ENCODE data around the gene SNN. TPM values are rescaled to one million over a fixed set of nuclear protein-coding genes. Genes with fewer than 3 reads are reported as not detected.
A peak's percentile ranks its signal among the peaks of the same experiment; 100 is the strongest.

SNN gene
- total RNA-seq, 2 experiments from 2014 or later = 6.0 to 7.2 TPM

GRCh38 chr16:11675561-11676511, 7.6 kb downstream of the SNN start:
- H3K27me3 Mint-ChIP-seq = no peaks in the 10 kb centered on the region
- H3K4me1 Mint-ChIP-seq = peaks cover 84% of the 10 kb centered on the region
- POLR2A ChIA-PET = no interaction called here
- peaks cover 26% of the 10 kb centered on the region for H3K36me3 Mint-ChIP-seq (ENCODE audit: low read depth)
- ATAC-seq (peak; percentile 74), DNase-seq (peak; percentile 66)
- peak overlapping the region; percentile 31 for H3K27ac Mint-ChIP-seq
- intact Hi-C loops (cut with DNase I, micrococcal nuclease) = no loop called here
- CTCF ChIA-PET = interaction anchor here (0.6 to 1.0 kb wide), 3 partner anchors 35 to 210 kb away, joined by 3 read pairs; no protein-coding TSS in a partner anchor
- no peaks in the 10 kb centered on the region for H3K9me3 Mint-ChIP-seq (ENCODE audit: low read depth)
- H3K4me3 Mint-ChIP-seq = no peak overlapping the region

- H3K4me3 Mint-ChIP-seq = no peak overlapping the region
- DNase-seq (no peak), ATAC-seq (no peak)
- no peak overlapping the region for H3K27ac Mint-ChIP-seq
- ChIA-PET CTCF (interaction anchor here (0.6 kb wide), 1 partner anchor 209 kb away, joined by 3 read pairs; no protein-coding TSS in a partner anchor), POLR2A (no interaction called here)
- peaks cover 30% of the 10 kb centered on the region for H3K36me3 Mint-ChIP-seq (ENCODE audit: low read depth)
- peaks cover 84% of the 10 kb centered on the region for H3K4me1 Mint-ChIP-seq
- intact Hi-C loops (cut with DNase I, micrococcal nuclease) = no loop called here
- no peaks in the 10 kb centered on the region for H3K9me3 Mint-ChIP-seq (ENCODE audit: low read depth)
- no peaks in the 10 kb centered on the region for H3K27me3 Mint-ChIP-seq
Observed at GRCh38 chr16:11676799-11677198, 8.5 kb downstream of the SNN start.

GRCh38 chr16:11677451-11677951, 9.2 kb downstream of the SNN start:
- H3K27me3 Mint-ChIP-seq = no peaks in the 10 kb centered on the region
- intact Hi-C loops (cut with DNase I, micrococcal nuclease) = no loop called here
- POLR2A ChIA-PET = no interaction called here
- no peak for DNase-seq
- no peaks in the 10 kb centered on the region for H3K9me3 Mint-ChIP-seq (ENCODE audit: low read depth)
- no peak for ATAC-seq
- peaks cover 84% of the 10 kb centered on the region for H3K4me1 Mint-ChIP-seq
- H3K4me3 Mint-ChIP-seq = no peak overlapping the region
- CTCF ChIA-PET = interaction anchor here (1.1 kb wide), 1 partner anchor 14 kb away, joined by 3 read pairs; no protein-coding TSS in a partner anchor
- H3K27ac Mint-ChIP-seq = peak overlapping the region; percentile 48
- peaks cover 33% of the 10 kb centered on the region for H3K36me3 Mint-ChIP-seq (ENCODE audit: low read depth)

- H3K4me3 Mint-ChIP-seq = no peak overlapping the region
- no peaks in the 10 kb centered on the region for H3K27me3 Mint-ChIP-seq
- peaks cover 85% of the 10 kb centered on the region for H3K4me1 Mint-ChIP-seq
- DNase-seq = no peak
- no peaks in the 10 kb centered on the region for H3K9me3 Mint-ChIP-seq (ENCODE audit: low read depth)
- intact Hi-C loops (cut with DNase I, micrococcal nuclease) = no loop called here
- peak overlapping the region; percentile 57 for H3K27ac Mint-ChIP-seq
- H3K36me3 Mint-ChIP-seq (ENCODE audit: low read depth) = peaks cover 40% of the 10 kb centered on the region
- ChIA-PET CTCF (interaction anchor here (1.0 to 2.6 kb wide), 5 partner anchors 9 to 38 kb away, joined by 3 to 9 read pairs (median 4); no protein-coding TSS in a partner anchor), POLR2A (no interaction called here)
- no peak for ATAC-seq
Observed at GRCh38 chr16:11677959-11678881, 10.0 kb downstream of the SNN start.

- DNase-seq (no peak), ATAC-seq (no peak)
- intact Hi-C loops (cut with DNase I, micrococcal nuclease) = no loop called here
- ChIA-PET CTCF (interaction anchor here (0.5 to 2.6 kb wide), 6 partner anchors 10 to 821 kb away, joined by 3 to 9 read pairs (median 3); no protein-coding TSS in a partner anchor), POLR2A (interaction anchor here (0.6 kb wide), 1 partner anchor 55 kb away, joined by 4 read pairs; no protein-coding TSS in a partner anchor)
- Mint-ChIP-seq H3K4me1 (peaks cover 83% of the 10 kb centered on the region), H3K27ac (peak overlapping the region; percentile 69), H3K9me3 (ENCODE audit: low read depth) (no peaks in the 10 kb centered on the region), H3K4me3 (no peak overlapping the region), H3K27me3 (no peaks in the 10 kb centered on the region), H3K36me3 (ENCODE audit: low read depth) (peaks cover 48% of the 10 kb centered on the region)
Observed at GRCh38 chr16:11679250-11679649, 11.0 kb downstream of the SNN start.

- no peak for ATAC-seq
- Mint-ChIP-seq H3K4me1 (peaks cover 75% of the 10 kb centered on the region), H3K36me3 (ENCODE audit: low read depth) (peaks cover 55% of the 10 kb centered on the region), H3K4me3 (no peak overlapping the region), H3K9me3 (ENCODE audit: low read depth) (no peaks in the 10 kb centered on the region), H3K27ac (peak overlapping the region; percentile 65), H3K27me3 (no peaks in the 10 kb centered on the region)
- POLR2A ChIA-PET = no interaction called here
- no peak for DNase-seq
- intact Hi-C loops (cut with DNase I, micrococcal nuclease) = no loop called here
- CTCF ChIA-PET = interaction anchor here (0.6 to 2.6 kb wide), 6 partner anchors 10 to 716 kb away, joined by 3 to 9 read pairs (median 4); no protein-coding TSS in a partner anchor
Observed at GRCh38 chr16:11679941-11680911, 12.0 kb downstream of the SNN start.

- intact Hi-C loops (cut with DNase I, micrococcal nuclease) = no loop called here
- H3K9me3 Mint-ChIP-seq (ENCODE audit: low read depth) = no peaks in the 10 kb centered on the region
- peak; percentile 32 for ATAC-seq
- H3K4me3 Mint-ChIP-seq = no peak overlapping the region
- H3K27me3 Mint-ChIP-seq = no peaks in the 10 kb centered on the region
- ChIA-PET POLR2A (no interaction called here), CTCF (interaction anchor here (1.5 kb wide), 1 partner anchor 149 kb away, joined by 5 read pairs; no protein-coding TSS in a partner anchor)
- peaks cover 67% of the 10 kb centered on the region for H3K4me1 Mint-ChIP-seq
- no peak for DNase-seq
- peak overlapping the region; percentile 65 for H3K27ac Mint-ChIP-seq
- peaks cover 59% of the 10 kb centered on the region for H3K36me3 Mint-ChIP-seq (ENCODE audit: low read depth)
Observed at GRCh38 chr16:11681556-11681955, 13.3 kb downstream of the SNN start.

GRCh38 chr16:11681976-11682654, 13.9 kb downstream of the SNN start:
- H3K4me3 Mint-ChIP-seq = no peak overlapping the region
- H3K9me3 Mint-ChIP-seq (ENCODE audit: low read depth) = no peaks in the 10 kb centered on the region
- no peaks in the 10 kb centered on the region for H3K27me3 Mint-ChIP-seq
- ChIA-PET CTCF (no interaction called here), POLR2A (no interaction called here)
- no peak for DNase-seq
- peak overlapping the region; percentile 83 for H3K27ac Mint-ChIP-seq
- no peak for ATAC-seq
- H3K36me3 Mint-ChIP-seq (ENCODE audit: low read depth) = peaks cover 62% of the 10 kb centered on the region
- intact Hi-C loops (cut with DNase I, micrococcal nuclease) = no loop called here
- peaks cover 61% of the 10 kb centered on the region for H3K4me1 Mint-ChIP-seq

GRCh38 chr16:11682655-11683096, 14.4 kb downstream of the SNN start:
- CTCF ChIA-PET = no interaction called here
- Mint-ChIP-seq H3K27me3 (no peaks in the 10 kb centered on the region), H3K9me3 (ENCODE audit: low read depth) (no peaks in the 10 kb centered on the region), H3K27ac (peak overlapping the region; percentile 83), H3K36me3 (ENCODE audit: low read depth) (peaks cover 61% of the 10 kb centered on the region), H3K4me1 (peaks cover 55% of the 10 kb centered on the region), H3K4me3 (no peak overlapping the region)
- POLR2A ChIA-PET = no interaction called here
- DNase-seq = no peak
- peak; percentile 49 for ATAC-seq
- intact Hi-C loops (cut with DNase I, micrococcal nuclease) = no loop called here

GRCh38 chr16:11683145-11683544, 14.9 kb downstream of the SNN start:
- intact Hi-C loops (cut with DNase I, micrococcal nuclease) = no loop called here
- H3K4me1 Mint-ChIP-seq = peaks cover 51% of the 10 kb centered on the region
- POLR2A ChIA-PET = no interaction called here
- H3K36me3 Mint-ChIP-seq (ENCODE audit: low read depth) = peaks cover 59% of the 10 kb centered on the region
- DNase-seq (no peak), ATAC-seq (no peak)
- no peak overlapping the region for H3K4me3 Mint-ChIP-seq
- H3K27me3 Mint-ChIP-seq = no peaks in the 10 kb centered on the region
- CTCF ChIA-PET = interaction anchor here (0.6 to 0.8 kb wide), 2 partner anchors 43 to 169 kb away, joined by 3 read pairs; no protein-coding TSS in a partner anchor
- H3K27ac Mint-ChIP-seq = peak overlapping the region; percentile 83
- no peaks in the 10 kb centered on the region for H3K9me3 Mint-ChIP-seq (ENCODE audit: low read depth)

All from activated CD4-positive, alpha-beta T cell treated with anti-CD3 and anti-CD28 coated beads for 36 hours (primary cell).